Natural killer cell treated with Interleukin-12 subunit alpha and Interleukin-12 subunit beta and Interleukin-15 and Interleukin-18, amount 100 ng/mL, for 72 hours (primary cell): ENCODE measurements around the gene CLTA. TPM values are rescaled to one million over a fixed set of nuclear protein-coding genes. Genes with fewer than 3 reads are reported as not detected.
"Not testable (repeated sequence)": the region's sequence is repeated elsewhere in the genome, so short reads cannot be mapped to it uniquely, and the experiment has no call there.

Experiments
- ATAC-seq, 2 donors: fragments of 150-1000 bp; cut with Tn5 transposase in 1 of 2; sonication (Bioruptor Pico), chemical (Tn5 transposase) in 1 of 2; 2 replicates each; pipeline ENCODE4 v1.10.0; 2021
- DNase-seq: peaks from one replicate; pipeline ENCODE4 v3.0.0; 2022; ENCODE audit warnings: low spot score
- H3K27ac Mint-ChIP-seq, 2 donors: 1 replicate in 1 of 2; 2 replicates in 1 of 2; pipeline ENCODE4 v1.8.0; 2022; ENCODE audit warnings: mixed read lengths in 2 of 2, mild to moderate bottlenecking in 1 of 2, moderate library complexity in 1 of 2
- H3K27me3 Mint-ChIP-seq, 2 donors: 1 replicate in 1 of 2; 2 replicates in 1 of 2; pipeline ENCODE4 v1.8.0; 2022; ENCODE audit warnings: mixed read lengths in 2 of 2
- H3K36me3 Mint-ChIP-seq: one replicate; pipeline ENCODE4 v1.8.0; 2022; ENCODE audit warnings: mixed read lengths
- H3K4me1 Mint-ChIP-seq, 2 donors: 1 replicate in 1 of 2; 2 replicates in 1 of 2; pipeline ENCODE4 v1.8.0; 2022; ENCODE audit warnings: low read depth in 2 of 2, mixed read lengths in 2 of 2, mild to moderate bottlenecking in 1 of 2
- H3K4me3 Mint-ChIP-seq: one replicate; pipeline ENCODE4 v1.8.0; 2022; ENCODE audit warnings: mixed read lengths
- H3K9me3 Mint-ChIP-seq: 2 replicates; pipeline ENCODE4 v1.8.0; 2022; ENCODE audit warnings: mixed read lengths
- total RNA-seq, 2 donors: library from RNA; stranded (reverse); gene quantifications; one replicate each; pipeline ENCODE4 v1.2.3, GENCODE V29; 2022

CLTA gene
- total RNA-seq, 2 donors from 2014 or later, result 133 to 178 TPM

GRCh38 chr9:36177571-36177970 lies 13.2 kb upstream of the CLTA start:
- no peaks in the 10 kb centered on the region for H3K36me3 Mint-ChIP-seq
- no peak overlapping the region for H3K27ac Mint-ChIP-seq

GRCh38 chr9:36180243-36180642 lies 10.5 kb upstream of the CLTA start:
- not testable (repeated sequence) for ATAC-seq, H3K27ac Mint-ChIP-seq, DNase-seq, H3K9me3 Mint-ChIP-seq, H3K36me3 Mint-ChIP-seq, H3K4me1 Mint-ChIP-seq, H3K27me3 Mint-ChIP-seq, H3K4me3 Mint-ChIP-seq

More at GRCh38 chr9:36177571-36177970, 13.2 kb upstream of the CLTA start:
- Mint-ChIP-seq H3K9me3 (no peaks in the 10 kb centered on the region), H3K27me3 (peaks cover 5% of the 10 kb centered on the region in 2 donors), H3K4me1 (no peaks in the 10 kb centered on the region), H3K4me3 (no peak overlapping the region)
- ATAC-seq (no peak), DNase-seq (no peak)

GRCh38 chr9:36187414-36187813 lies 3.3 kb upstream of the CLTA start:
- Mint-ChIP-seq H3K4me1 (peaks cover 34 to 40% of the 10 kb centered on the region in 2 donors), H3K27ac (peak overlapping the region; percentile 53 to 96), H3K9me3 (no peaks in the 10 kb centered on the region), H3K27me3 (no peaks in the 10 kb centered on the region), H3K4me3 (peak overlapping the region; percentile 18), H3K36me3 (peaks cover 7% of the 10 kb centered on the region)
- ATAC-seq (no peak), DNase-seq (no peak)

- H3K36me3 Mint-ChIP-seq, result peaks cover 7% of the 10 kb centered on the region
- peak overlapping the region; percentile 53 to 96 for H3K27ac Mint-ChIP-seq
- no peak for DNase-seq
- peaks cover 40 to 48% of the 10 kb centered on the region in 2 donors for H3K4me1 Mint-ChIP-seq
- H3K27me3 Mint-ChIP-seq, result no peaks in the 10 kb centered on the region
- H3K9me3 Mint-ChIP-seq, result no peaks in the 10 kb centered on the region
- H3K4me3 Mint-ChIP-seq, result peak overlapping the region; percentile 9
- ATAC-seq, result no peak
These were observed 2.5 kb upstream of the CLTA start for GRCh38 chr9:36188212-36188611.

DNA sequence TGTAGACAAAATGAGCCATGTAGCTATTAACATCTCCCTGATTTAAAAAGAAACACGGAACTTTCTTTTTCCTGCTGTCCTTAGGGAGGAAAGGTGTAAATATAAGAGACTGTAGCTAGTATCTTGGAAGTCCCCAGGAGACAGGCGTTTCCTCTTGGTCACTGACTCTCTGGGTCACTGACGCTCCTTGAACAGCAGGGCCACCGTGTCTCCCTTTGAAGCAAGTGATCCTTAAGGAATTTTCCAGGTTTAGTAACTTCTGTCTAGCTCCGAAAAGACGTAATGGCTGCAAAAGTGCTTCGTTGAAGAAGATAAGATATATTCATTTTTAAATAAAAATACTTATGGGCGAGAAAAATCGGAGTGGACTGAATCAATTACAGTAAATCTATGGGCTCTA lies 745 bp upstream of the CLTA start:
- Mint-ChIP-seq H3K4me1 (peaks cover 57 to 66% of the 10 kb centered on the region in 2 donors), H3K27me3 (no peaks in the 10 kb centered on the region), H3K36me3 (peaks cover 16% of the 10 kb centered on the region), H3K27ac (peak overlapping the region; percentile 76 to 96), H3K9me3 (no peaks in the 10 kb centered on the region), H3K4me3 (peak overlapping the region; percentile 89)
- DNase-seq (no peak), ATAC-seq (no peak)

DNA sequence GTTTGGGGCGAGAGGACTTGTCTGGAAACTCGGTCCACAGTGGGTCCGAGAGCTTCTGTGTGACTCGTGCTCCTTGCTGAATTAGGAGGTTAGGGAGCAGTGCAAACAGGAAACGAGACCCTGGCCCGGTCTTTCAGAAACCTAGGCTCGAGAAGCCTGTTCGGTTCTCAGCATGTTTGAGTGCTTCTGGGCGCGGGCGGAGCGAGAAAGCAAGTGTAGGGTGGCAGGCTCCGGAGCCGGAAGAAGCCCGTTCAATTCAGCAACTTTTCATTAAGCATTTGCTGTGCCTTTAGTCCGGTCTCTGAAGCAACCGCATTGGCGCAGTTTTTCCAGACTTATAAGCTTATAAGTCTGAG lies 547 bp downstream of the CLTA start:
- H3K4me3 Mint-ChIP-seq, result peak overlapping the region; percentile 97
- no peaks in the 10 kb centered on the region for H3K9me3 Mint-ChIP-seq
- DNase-seq, result peak; percentile 65
- H3K36me3 Mint-ChIP-seq, result peaks cover 20% of the 10 kb centered on the region
- peak overlapping the region; percentile 76 to 96 for H3K27ac Mint-ChIP-seq
- H3K4me1 Mint-ChIP-seq, result peaks cover 62 to 70% of the 10 kb centered on the region in 2 donors
- H3K27me3 Mint-ChIP-seq, result no peaks in the 10 kb centered on the region
- ATAC-seq, result peak; percentile 12 to 41

DNA sequence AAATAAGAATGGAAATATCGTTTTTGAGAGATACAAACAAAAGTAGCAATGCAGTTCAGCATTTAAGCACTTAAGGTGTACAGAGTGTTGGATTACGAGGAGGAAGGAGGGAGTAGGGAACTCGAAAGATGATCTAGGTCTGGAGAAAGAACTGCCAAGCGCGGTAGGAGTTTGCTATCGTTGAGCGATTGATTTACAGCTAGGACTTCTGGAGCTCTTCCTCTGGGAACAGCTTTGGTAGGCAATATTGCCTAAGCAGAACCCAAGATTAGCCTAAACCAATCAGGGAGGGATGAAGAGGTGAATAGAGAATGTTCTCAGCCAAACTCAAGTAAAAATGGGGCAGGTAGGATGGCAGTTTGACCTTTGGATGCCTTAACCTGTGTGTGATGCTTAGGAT lies 965 bp downstream of the CLTA start:
- ATAC-seq (no peak), DNase-seq (no peak)
- H3K4me1 Mint-ChIP-seq, result peaks cover 62 to 70% of the 10 kb centered on the region in 2 donors
- no peaks in the 10 kb centered on the region for H3K27me3 Mint-ChIP-seq
- no peaks in the 10 kb centered on the region for H3K9me3 Mint-ChIP-seq
- H3K4me3 Mint-ChIP-seq, result peak overlapping the region; percentile 97
- H3K36me3 Mint-ChIP-seq, result peaks cover 20% of the 10 kb centered on the region
- H3K27ac Mint-ChIP-seq, result peak overlapping the region; percentile 76 to 96

DNA sequence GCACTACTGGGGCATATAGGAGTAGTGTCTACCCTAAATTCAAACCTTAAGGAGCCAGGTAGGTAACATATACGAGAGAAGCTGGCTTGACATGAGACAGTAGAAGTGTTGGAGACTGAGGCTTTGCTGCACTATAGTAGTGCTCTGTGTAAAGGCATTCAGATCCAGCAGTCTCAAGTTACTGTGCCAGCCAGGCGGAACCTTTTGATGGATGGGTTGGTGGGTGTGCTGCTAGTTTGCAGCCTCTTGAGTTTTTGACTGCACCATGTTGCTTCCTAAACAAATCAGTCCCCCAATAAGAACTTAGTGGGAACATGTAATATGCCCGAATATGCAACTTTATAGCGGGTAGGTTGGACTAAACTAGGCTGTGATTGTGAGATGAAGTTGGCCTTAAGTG lies 1.5 kb downstream of the CLTA start:
- Mint-ChIP-seq H3K4me3 (peak overlapping the region; percentile 97), H3K36me3 (peaks cover 20% of the 10 kb centered on the region), H3K9me3 (no peaks in the 10 kb centered on the region), H3K27me3 (no peaks in the 10 kb centered on the region), H3K27ac (peak overlapping the region; percentile 76 to 96), H3K4me1 (peaks cover 61 to 68% of the 10 kb centered on the region in 2 donors)
- no peak for ATAC-seq
- DNase-seq, result no peak

GRCh38 chr9:36193023-36193422 lies 2.3 kb downstream of the CLTA start:
- H3K27me3 Mint-ChIP-seq, result no peaks in the 10 kb centered on the region

DNA sequence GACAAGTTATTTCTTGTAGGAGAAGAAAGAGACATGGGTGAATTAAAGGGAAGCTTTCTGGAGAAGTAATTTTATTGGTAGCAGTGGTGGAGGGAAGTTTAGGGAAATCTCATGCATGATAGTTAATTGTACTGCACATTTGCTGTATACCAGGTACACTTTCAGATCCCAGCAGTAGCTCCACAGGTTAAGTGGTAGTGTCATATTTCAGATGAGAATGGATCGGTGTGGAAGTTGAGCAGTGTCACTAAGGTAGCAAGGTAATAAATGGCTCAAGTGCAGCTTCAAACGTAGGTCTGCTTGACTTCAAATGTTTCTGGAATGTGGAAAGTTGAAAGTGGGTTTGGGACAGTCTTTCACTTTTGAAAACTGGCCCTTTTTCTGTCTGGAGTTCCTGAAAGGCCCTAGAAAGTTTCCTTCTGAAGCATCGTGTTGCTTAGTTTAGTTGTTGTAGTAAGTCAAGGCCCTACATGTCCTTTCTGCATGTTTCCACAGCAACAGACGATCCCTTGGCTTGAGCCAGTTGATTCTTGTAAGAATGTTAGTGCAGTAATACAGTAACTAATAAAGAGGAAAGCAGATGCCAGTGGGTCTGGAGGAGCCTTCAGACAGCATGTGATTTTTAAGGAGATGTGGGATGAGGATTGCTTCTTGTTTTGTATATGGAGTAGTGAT lies 3.7 kb downstream of the CLTA start:
- ATAC-seq (no peak), DNase-seq (no peak)
- Mint-ChIP-seq H3K27me3 (no peaks in the 10 kb centered on the region), H3K4me3 (peak overlapping the region; percentile 97), H3K9me3 (no peaks in the 10 kb centered on the region), H3K4me1 (peaks cover 48 to 50% of the 10 kb centered on the region in 2 donors), H3K27ac (peak overlapping the region; percentile 36 to 64), H3K36me3 (peaks cover 20% of the 10 kb centered on the region)

More at GRCh38 chr9:36193023-36193422, 2.3 kb downstream of the CLTA start:
- Mint-ChIP-seq H3K4me1 (peaks cover 57 to 60% of the 10 kb centered on the region in 2 donors), H3K36me3 (peaks cover 20% of the 10 kb centered on the region), H3K27ac (peak overlapping the region; percentile 64 to 76), H3K9me3 (no peaks in the 10 kb centered on the region), H3K4me3 (peak overlapping the region; percentile 97)
- DNase-seq (no peak), ATAC-seq (no peak)

DNA sequence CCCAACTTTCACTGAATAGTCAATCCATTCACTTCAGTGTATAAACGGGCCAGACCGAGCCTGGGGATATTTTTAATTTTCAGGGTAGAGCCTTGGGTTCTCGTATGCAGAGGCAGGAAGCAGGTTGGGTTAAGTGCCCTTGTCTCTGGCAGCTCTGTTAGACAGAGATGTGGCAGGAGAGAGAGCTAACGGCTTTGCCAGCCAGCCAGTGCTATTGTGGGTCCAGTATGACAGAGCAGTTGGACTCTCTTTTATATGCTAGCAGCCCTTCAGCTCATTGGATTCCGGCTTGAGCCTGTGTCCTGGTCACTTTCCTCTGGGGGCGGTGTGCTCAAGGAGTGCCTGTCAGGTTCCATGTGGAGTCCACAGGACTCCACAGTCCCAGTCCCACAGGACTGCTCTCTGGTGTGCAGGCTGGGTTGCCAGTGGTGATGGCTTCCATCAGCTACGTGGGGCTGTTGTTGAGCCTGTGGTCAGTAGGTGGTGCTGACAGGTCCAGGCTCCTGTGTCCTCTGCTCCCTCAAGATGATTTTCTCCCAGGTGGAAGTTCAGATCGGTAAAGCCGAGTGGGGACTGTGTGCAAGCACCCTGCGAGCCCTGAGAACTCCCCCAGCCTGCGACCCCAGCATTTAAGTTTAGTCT lies 14.3 kb downstream of the CLTA start:
- no peaks in the 10 kb centered on the region for H3K9me3 Mint-ChIP-seq
- H3K27ac Mint-ChIP-seq, result no peak overlapping the region
- ATAC-seq (no peak), DNase-seq (no peak)
- H3K4me3 Mint-ChIP-seq, result no peak overlapping the region
- no peaks in the 10 kb centered on the region for H3K27me3 Mint-ChIP-seq
- H3K4me1 Mint-ChIP-seq, result peaks cover 30 to 37% of the 10 kb centered on the region in 2 donors
- peaks cover 18% of the 10 kb centered on the region for H3K36me3 Mint-ChIP-seq

GRCh38 chr9:36207016-36207415 lies 16.3 kb downstream of the CLTA start:
- H3K4me1 Mint-ChIP-seq, result peaks cover 42 to 52% of the 10 kb centered on the region in 2 donors
- H3K27ac Mint-ChIP-seq, result peak overlapping the region; percentile 81 to 92
- H3K36me3 Mint-ChIP-seq, result peaks cover 25% of the 10 kb centered on the region
- peak overlapping the region; percentile 27 for H3K4me3 Mint-ChIP-seq
- DNase-seq, result no peak
- no peak for ATAC-seq
- no peaks in the 10 kb centered on the region for H3K27me3 Mint-ChIP-seq
- no peaks in the 10 kb centered on the region for H3K9me3 Mint-ChIP-seq

- Mint-ChIP-seq H3K9me3 (no peaks in the 10 kb centered on the region), H3K4me3 (peak overlapping the region; percentile 49), H3K27me3 (no peaks in the 10 kb centered on the region), H3K4me1 (peaks cover 42 to 52% of the 10 kb centered on the region in 2 donors), H3K27ac (peak overlapping the region; percentile 81 to 92), H3K36me3 (peaks cover 20% of the 10 kb centered on the region)
- DNase-seq (no peak), ATAC-seq (peak in 1 of 2 donors; percentile 36)
These were observed 16.9 kb downstream of the CLTA start for GRCh38 chr9:36207546-36208012.

- Mint-ChIP-seq H3K4me1 (peaks cover 49 to 60% of the 10 kb centered on the region in 2 donors), H3K27ac (peak overlapping the region; percentile 81 to 92), H3K36me3 (peaks cover 18% of the 10 kb centered on the region), H3K27me3 (no peaks in the 10 kb centered on the region), H3K4me3 (peak overlapping the region; percentile 22), H3K9me3 (no peaks in the 10 kb centered on the region)
- ATAC-seq (no peak), DNase-seq (no peak)
These were observed 18.0 kb downstream of the CLTA start for GRCh38 chr9:36208521-36209253.
